Right atrium auricular region (tissue), 2 donors: Measurements from ENCODE around the gene YIF1B. TPM values are rescaled to one million over a fixed set of nuclear protein-coding genes. Genes with fewer than 3 reads are reported as not detected.

Source experiments
- DNase-seq: peaks from one replicate; pipeline ENCODE4 v3.0.0-alpha.2; 2019; ENCODE audit warnings: low spot score
- H3K27ac ChIP-seq, 2 donors: fragments of 200-600 bp; sonication (generic); 1 replicate in 1 of 2; 2 replicates in 1 of 2; pipeline ENCODE4 v1.5.1; 2016 to 2019
- H3K27me3 ChIP-seq, 2 donors: fragments of 200-600 bp; sonication (generic); one replicate each; pipeline versions ENCODE4 v1.5.1 to v1.6.0; 2017 to 2019
- H3K36me3 ChIP-seq: fragments of 200-600 bp; sonication (generic); one replicate; pipeline ENCODE4 v1.5.1; 2016
- H3K4me1 ChIP-seq, 2 donors: fragments of 200-600 bp; sonication (generic); one replicate each; pipeline versions ENCODE4 v1.5.1 to v1.6.0; 2017 to 2019
- H3K4me3 ChIP-seq, 2 donors: fragments of 200-600 bp; sonication (generic); 1 replicate in 1 of 2; 2 replicates in 1 of 2; pipeline ENCODE4 v1.5.1; 2017 to 2019; ENCODE audit warnings: mild to moderate bottlenecking in 1 of 2, moderate library complexity in 1 of 2
- H3K9me3 ChIP-seq, 2 donors: fragments of 200-600 bp; sonication (generic); one replicate each; pipeline ENCODE4 v1.5.1; 2019
- total RNA-seq, 2 donors: library from RNA; depleted of rRNA; stranded (reverse); fragments of >200 nt; gene quantifications; one replicate each; pipeline ENCODE4 v1.1.0, GENCODE V29; 2016
- TF ChIP-seq, protein P1 (sequence below), 2 donors: fragments of 200-600 bp; sonication (generic); IDR thresholded peaks; one replicate each; pipeline ENCODE4 v1.5.1; 2019; ENCODE audit warnings: antibody characterized with exemption in 2 of 2

YIF1B gene
- total RNA-seq, 2 donors from 2014 or later: 20.1 to 26.9 TPM

DNA sequence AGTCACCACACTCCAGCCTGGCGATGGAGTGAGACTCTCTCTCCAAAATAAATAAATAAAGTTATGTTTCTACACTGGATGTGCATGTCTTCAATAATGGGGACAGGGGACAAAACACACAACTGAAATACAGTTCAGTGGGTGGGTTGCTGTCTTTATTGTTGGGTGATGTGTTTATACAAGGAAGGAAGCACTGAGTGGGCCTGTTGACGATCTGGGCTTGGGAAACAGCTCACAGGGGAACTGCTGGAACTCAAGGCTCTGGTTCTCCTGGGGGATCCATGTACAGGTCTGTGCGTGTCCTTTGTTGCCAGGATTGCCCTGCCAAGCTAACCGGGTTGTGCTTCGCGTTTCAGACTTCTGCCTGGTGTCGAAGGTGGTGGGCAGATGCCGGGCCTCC is 32.5 kb downstream of the YIF1B start:
- Histone ChIP-seq H3K4me1 (peaks cover 0 to 19% of the 10 kb centered on the region in 2 donors), H3K27me3 (no peaks in the 10 kb centered on the region), H3K4me3 (no peak overlapping the region), H3K27ac (no peak overlapping the region), H3K9me3 (no peaks in the 10 kb centered on the region), H3K36me3 (no peaks in the 10 kb centered on the region)
- TF ChIP-seq, protein P1, sequence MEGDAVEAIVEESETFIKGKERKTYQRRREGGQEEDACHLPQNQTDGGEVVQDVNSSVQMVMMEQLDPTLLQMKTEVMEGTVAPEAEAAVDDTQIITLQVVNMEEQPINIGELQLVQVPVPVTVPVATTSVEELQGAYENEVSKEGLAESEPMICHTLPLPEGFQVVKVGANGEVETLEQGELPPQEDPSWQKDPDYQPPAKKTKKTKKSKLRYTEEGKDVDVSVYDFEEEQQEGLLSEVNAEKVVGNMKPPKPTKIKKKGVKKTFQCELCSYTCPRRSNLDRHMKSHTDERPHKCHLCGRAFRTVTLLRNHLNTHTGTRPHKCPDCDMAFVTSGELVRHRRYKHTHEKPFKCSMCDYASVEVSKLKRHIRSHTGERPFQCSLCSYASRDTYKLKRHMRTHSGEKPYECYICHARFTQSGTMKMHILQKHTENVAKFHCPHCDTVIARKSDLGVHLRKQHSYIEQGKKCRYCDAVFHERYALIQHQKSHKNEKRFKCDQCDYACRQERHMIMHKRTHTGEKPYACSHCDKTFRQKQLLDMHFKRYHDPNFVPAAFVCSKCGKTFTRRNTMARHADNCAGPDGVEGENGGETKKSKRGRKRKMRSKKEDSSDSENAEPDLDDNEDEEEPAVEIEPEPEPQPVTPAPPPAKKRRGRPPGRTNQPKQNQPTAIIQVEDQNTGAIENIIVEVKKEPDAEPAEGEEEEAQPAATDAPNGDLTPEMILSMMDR (IDR thresholded peaks at IDR 0.05): no peak
- DNase-seq: no peak

DNA sequence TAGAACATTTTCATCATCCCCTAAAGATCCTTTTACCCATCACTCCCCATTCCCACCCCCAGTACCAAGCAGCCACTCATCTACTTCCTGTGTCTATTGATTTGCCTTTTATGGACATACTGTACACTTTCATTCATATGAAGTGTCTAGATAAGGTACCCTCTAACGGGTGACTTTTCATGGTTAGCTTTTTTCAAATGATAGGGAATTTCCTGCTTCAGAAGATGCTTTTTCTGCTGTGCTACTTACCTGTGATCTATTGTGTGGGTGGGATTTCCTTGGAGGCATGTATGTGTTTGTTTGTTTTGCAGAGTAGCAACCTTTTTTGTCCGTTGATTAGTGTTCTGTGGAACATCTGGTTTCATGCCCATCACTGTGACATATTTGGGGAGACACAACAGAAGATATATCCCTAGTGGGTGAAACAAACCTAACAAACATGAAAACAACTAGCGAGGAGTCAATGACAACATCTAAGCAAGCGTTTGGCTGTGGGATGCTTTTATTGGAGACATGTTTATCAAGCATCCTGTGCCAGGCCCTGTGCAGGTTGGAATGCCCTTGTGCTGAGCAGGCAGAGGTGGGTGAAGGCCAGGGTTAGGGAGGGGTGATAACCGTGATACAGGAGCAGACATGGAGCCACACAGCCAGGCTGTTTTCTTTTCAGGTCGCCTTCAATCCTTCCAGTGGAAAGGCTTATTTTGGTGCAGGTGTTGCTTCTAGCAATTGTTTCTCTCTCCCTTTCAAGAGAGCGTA is 33.8 kb downstream of the YIF1B start:
- no peak overlapping the region for H3K27ac ChIP-seq
- H3K9me3 ChIP-seq: no peaks in the 10 kb centered on the region
- H3K4me1 ChIP-seq: peaks cover 0 to 32% of the 10 kb centered on the region in 2 donors
- H3K27me3 ChIP-seq: no peaks in the 10 kb centered on the region
- no peaks in the 10 kb centered on the region for H3K36me3 ChIP-seq
- no peak overlapping the region for H3K4me3 ChIP-seq
- TF ChIP-seq, protein P1 (IDR thresholded peaks at IDR 0.05): no peak
- DNase-seq: no peak

DNA sequence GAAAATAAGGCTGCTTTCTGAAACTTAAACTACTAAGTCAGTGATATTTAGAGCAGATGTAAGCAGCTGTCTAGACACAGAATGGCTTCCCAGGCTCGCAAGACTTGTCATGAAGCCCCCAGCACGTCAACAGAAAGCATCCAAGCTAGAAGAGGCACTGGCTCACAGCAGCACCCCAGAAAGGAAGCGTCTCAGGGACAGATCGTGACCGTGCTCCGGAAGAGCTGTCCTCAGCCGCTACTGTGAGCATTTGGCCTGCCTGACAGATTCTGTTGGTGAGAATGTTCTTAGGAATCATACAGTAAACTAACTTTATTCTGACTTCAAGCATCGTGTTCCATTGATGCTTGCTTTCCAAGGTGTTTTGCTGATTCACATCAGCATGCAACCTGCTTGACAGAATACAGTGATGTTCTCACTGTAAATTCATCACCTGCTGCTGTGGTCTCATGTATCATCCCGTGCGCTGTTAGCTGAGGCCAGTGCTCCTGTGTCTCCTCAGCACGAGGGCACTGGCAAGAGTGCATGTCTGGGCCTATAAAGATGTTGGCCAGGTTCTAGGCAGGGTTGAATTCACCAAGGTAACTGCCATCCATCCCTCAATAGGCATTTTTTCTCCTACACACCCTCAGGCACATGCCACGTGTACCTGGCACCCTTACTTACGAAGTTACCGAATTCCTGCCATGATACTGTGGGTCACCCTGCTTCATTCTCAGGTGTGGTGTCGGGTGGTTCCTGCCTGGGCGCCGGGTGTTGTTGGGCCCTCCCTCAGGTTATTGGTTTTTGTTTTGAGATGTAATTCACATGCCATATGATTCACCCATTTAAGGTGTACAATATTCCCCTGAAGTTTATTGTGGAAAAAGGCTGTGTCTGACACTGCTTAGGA is 35.5 kb downstream of the YIF1B start:
- Histone ChIP-seq H3K4me1 (peaks cover 0 to 46% of the 10 kb centered on the region in 2 donors), H3K27me3 (no peaks in the 10 kb centered on the region), H3K36me3 (no peaks in the 10 kb centered on the region), H3K4me3 (no peak overlapping the region), H3K27ac (peak overlapping the region; percentile 19 to 50), H3K9me3 (no peaks in the 10 kb centered on the region)
- no peak for DNase-seq
- TF ChIP-seq, protein P1 (IDR thresholded peaks at IDR 0.05): no peak

GRCh38 chr19:38278751-38279150 is 37.0 kb downstream of the YIF1B start:
- H3K4me1 ChIP-seq: peaks cover 0 to 58% of the 10 kb centered on the region in 2 donors

DNA sequence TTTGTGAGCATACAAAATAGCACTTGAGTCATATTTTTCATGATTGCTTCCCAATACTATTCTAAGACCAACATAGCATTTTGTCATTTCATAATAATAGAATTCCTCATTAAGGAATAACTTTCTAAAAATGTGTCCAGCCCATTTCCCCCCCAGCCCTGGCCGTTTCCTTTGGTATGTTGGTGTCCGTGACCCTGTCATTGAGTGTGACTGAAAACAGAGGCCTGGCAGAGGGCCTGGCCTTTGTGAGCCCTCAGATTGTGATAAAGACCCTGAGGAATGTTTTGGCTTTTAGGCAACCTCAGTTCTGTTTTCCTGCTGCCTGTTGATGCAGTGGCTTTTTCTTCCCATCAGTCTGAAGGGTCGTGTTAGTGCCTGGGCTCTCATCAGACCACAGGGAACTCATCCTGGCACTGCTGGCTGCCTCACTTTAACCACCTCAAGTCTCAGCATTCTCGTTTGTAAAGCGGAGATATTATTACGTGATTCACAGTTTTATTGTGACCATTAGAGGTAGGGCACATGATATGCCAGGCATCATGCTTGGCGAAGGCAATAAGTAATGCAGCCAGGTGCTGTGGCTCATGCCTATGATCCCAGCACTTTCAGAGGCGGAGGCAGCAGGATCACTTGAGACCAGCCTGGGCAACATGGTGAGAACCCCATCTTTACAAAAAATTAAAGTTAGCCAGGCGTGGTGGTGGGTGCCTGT is 37.6 kb downstream of the YIF1B start:
- peak; percentile 83 for DNase-seq
- Histone ChIP-seq H3K27ac (peak overlapping the region; percentile 72 to 79), H3K9me3 (no peaks in the 10 kb centered on the region), H3K27me3 (no peaks in the 10 kb centered on the region), H3K4me1 (peaks cover 0 to 58% of the 10 kb centered on the region in 2 donors), H3K4me3 (no peak overlapping the region), H3K36me3 (no peaks in the 10 kb centered on the region)
- TF ChIP-seq, protein P1 (IDR thresholded peaks at IDR 0.05): no peak

More at GRCh38 chr19:38278751-38279150, 37.0 kb downstream of the YIF1B start:
- peak overlapping the region; percentile 72 to 79 for H3K27ac ChIP-seq
- no peak for DNase-seq
- TF ChIP-seq, protein P1 (IDR thresholded peaks at IDR 0.05): no peak
- H3K9me3 ChIP-seq: no peaks in the 10 kb centered on the region
- H3K27me3 ChIP-seq: no peaks in the 10 kb centered on the region
- no peaks in the 10 kb centered on the region for H3K36me3 ChIP-seq
- no peak overlapping the region for H3K4me3 ChIP-seq
